HCT116 (cell line): ENCODE results near the gene CENPK. TPM values are rescaled to one million over a fixed set of nuclear protein-coding genes. Genes with fewer than 3 reads are reported as not detected.

Experiments
- ATAC-seq: fragments of 200-7000 bp; cut with Tn5 transposase; 2 replicates; pipeline ENCODE4 v1.9.1; 2020; ENCODE audit warnings: mild to moderate bottlenecking, moderate library complexity
- BruUV-seq: library from RNA; stranded (reverse); fragments of 400-500 nt; replicated peaks from 2 replicates; lab custom pipeline; 2021; lab: Mats Ljungman, UMichigan
- CTCF ChIA-PET: fragments of 300-600 bp; sonication (Branson Sonifier 250); formaldehyde crosslinking; loops from one replicate; lab custom pipeline; 2021; ENCODE audit warnings: antibody characterized with exemption; lab: Charles Lee
- POLR2A ChIA-PET: fragments of 300-600, 350-600 bp; sonication (Branson Sonifier 250); formaldehyde crosslinking; loops from one replicate; lab custom pipeline; 2021; ENCODE audit warnings: antibody characterized with exemption; lab: Charles Lee
- RAD21 ChIA-PET, 2 experiments: fragments of 300-600 bp; sonication (Branson Sonifier 250); formaldehyde crosslinking; loops; one replicate each; lab custom pipeline; 2023; ENCODE audit warnings: low total read pairs in 2 of 2; ENCODE audit not compliant: uncharacterized antibody in 2 of 2, unreplicated experiment in 2 of 2, low non-redundant PET in 1 of 2; lab: Charles Lee
- DNase-seq: peaks from one replicate; pipeline ENCODE4 v3.0.0-alpha.2; 2010; ENCODE audit warnings: low read depth, low spot score
- H2AFZ ChIP-seq: fragments of 200-600 bp; shearing (Covaris generic), sonication (generic); 2 replicates; pipeline ENCODE4 v1.6.1; 2017; ENCODE audit warnings: low read depth, mixed run types, mixed read lengths, antibody characterized with exemption, low read length; ENCODE audit not compliant: poor library complexity, severe bottlenecking
- H3K27ac ChIP-seq: 2 replicates; pipeline ENCODE4 v1.5.1; 2012; ENCODE audit warnings: low read depth, low read length
- H3K27me3 ChIP-seq: fragments of 200-600 bp; sonication (generic); 2 replicates; pipeline ENCODE4 v1.6.1; 2016; ENCODE audit warnings: mixed run types, low read length, mixed read lengths; ENCODE audit not compliant: insufficient read depth
- H3K36me3 ChIP-seq, 2 experiments: fragments of 200-500 bp in 1 of 2; fragments of 200-600 bp in 1 of 2; sonication (Bioruptor generic) in 1 of 2; sonication (generic) in 1 of 2; 2 replicates each; pipeline versions ENCODE4 v1.5.1 to v1.6.1; 2014 to 2016; ENCODE audit warnings: low read length in 2 of 2, inconsistent platforms in 1 of 2, mixed read lengths in 1 of 2, mixed run types in 1 of 2; ENCODE audit not compliant: insufficient read depth in 2 of 2, control insufficient read depth in 1 of 2
- H3K4me1 ChIP-seq, 2 experiments: fragments of 200-600 bp in 1 of 2; sonication (generic) in 1 of 2; 2 replicates each; pipeline versions ENCODE4 v1.5.1 to v1.6.1; 2012 to 2017; ENCODE audit warnings: low read length in 2 of 2, inconsistent platforms in 1 of 2, mild to moderate bottlenecking in 1 of 2, mixed read lengths in 1 of 2, mixed run types in 1 of 2, moderate library complexity in 1 of 2; ENCODE audit not compliant: insufficient read depth in 2 of 2, control insufficient read depth in 1 of 2
- H3K4me2 ChIP-seq: fragments of 200-600 bp; sonication (generic); 2 replicates; pipeline ENCODE4 v1.6.1; 2017; ENCODE audit warnings: mixed run types, low read length, mixed read lengths
- H3K4me3 ChIP-seq, 2 experiments: fragments of 200-600 bp in 1 of 2; sonication (generic) in 1 of 2; replicated peaks in 1 of 2; 2 replicates each; pipeline ENCODE4 v1.5.1; 2011 to 2016; ENCODE audit warnings: low read length in 2 of 2, control low read depth in 1 of 2, low read depth in 1 of 2, mild to moderate bottlenecking in 1 of 2, mixed read lengths in 1 of 2, mixed run types in 1 of 2
- H3K79me2 ChIP-seq: fragments of 200-600 bp; sonication (generic); 2 replicates; pipeline ENCODE4 v1.6.1; 2017; ENCODE audit warnings: mild to moderate bottlenecking, mixed run types, low read length, moderate library complexity, mixed read lengths; ENCODE audit not compliant: insufficient read depth
- H3K9ac ChIP-seq: fragments of 200-600 bp; sonication (generic); 2 replicates; pipeline ENCODE4 v1.6.1; 2016; ENCODE audit warnings: low read length, mixed read lengths
- H3K9me2 ChIP-seq: fragments of 200-600 bp; sonication (generic), shearing (Covaris generic); 2 replicates; pipeline ENCODE4 v1.6.1; 2017; ENCODE audit warnings: mixed run types, mild to moderate bottlenecking, moderate library complexity; ENCODE audit not compliant: insufficient read depth
- H3K9me3 ChIP-seq, 2 experiments: fragments of 200-500 bp in 1 of 2; fragments of 200-600 bp in 1 of 2; sonication (Bioruptor generic) in 1 of 2; sonication (generic) in 1 of 2; 2 replicates each; pipeline ENCODE4 v1.6.1; 2014 to 2017; ENCODE audit warnings: low read length in 2 of 2, mixed read lengths in 2 of 2, inconsistent platforms in 1 of 2, low read depth in 1 of 2, mild to moderate bottlenecking in 1 of 2, mixed run types in 1 of 2, moderate library complexity in 1 of 2; ENCODE audit not compliant: control insufficient read depth in 1 of 2, insufficient read depth in 1 of 2
- H4K20me1 ChIP-seq: fragments of 200-600 bp; sonication (generic), shearing (Covaris generic); 2 replicates; pipeline ENCODE4 v1.6.1; 2017; ENCODE audit warnings: mixed run types, mild to moderate bottlenecking, moderate library complexity; ENCODE audit not compliant: insufficient read depth
- CEBPB ChIP-seq: IDR thresholded peaks from 2 replicates; pipeline ENCODE4 v1.6.1; 2012; ENCODE audit warnings: low read depth
- EGR1 ChIP-seq: IDR thresholded peaks from 2 replicates; pipeline ENCODE4 v1.6.1; 2012; ENCODE audit warnings: low read depth
- EZH2 ChIP-seq: fragments of 200-600 bp; sonication (generic); IDR thresholded peaks from 2 replicates; pipeline ENCODE4 v1.6.1; 2017; ENCODE audit warnings: antibody characterized with exemption, mixed run types
- FOSL1 ChIP-seq: IDR thresholded peaks from 2 replicates; pipeline ENCODE4 v1.6.1; 2012; ENCODE audit warnings: low read depth
- JUND ChIP-seq: IDR thresholded peaks from 2 replicates; pipeline ENCODE4 v1.6.1; 2012
- SP1 ChIP-seq: IDR thresholded peaks from 2 replicates; pipeline ENCODE4 v1.6.1; 2012; ENCODE audit warnings: low read depth
- SRF ChIP-seq: IDR thresholded peaks from 2 replicates; pipeline ENCODE4 v1.6.1; 2012; ENCODE audit warnings: low read depth
- YY1 ChIP-seq: IDR thresholded peaks from 2 replicates; pipeline ENCODE4 v1.6.1; 2011; ENCODE audit warnings: low read length, low read depth, moderate library complexity, mild to moderate bottlenecking; ENCODE audit not compliant: insufficient replicate concordance; ENCODE audit errors: extremely low read depth
- ZNF274 ChIP-seq: fragments of 200-500 bp; sonication (Bioruptor generic); IDR thresholded peaks from 2 replicates; pipeline ENCODE4 v1.6.1; 2014; ENCODE audit warnings: mild to moderate bottlenecking, low read depth, low read length, inconsistent platforms
- intact Hi-C: fragments of 100-400 bp; cut with micrococcal nuclease; formaldehyde crosslinking; loops from 2 replicates; pipeline ENCODE4 v1.10.0; 2022
- total RNA-seq: library from RNA; stranded (reverse); gene quantifications from one replicate; pipeline ENCODE4 v1.2.1, GENCODE V29; 2021; ENCODE audit not compliant: unreplicated experiment
- TF ChIP-seq, protein P1 (sequence below): IDR thresholded peaks from 2 replicates; pipeline ENCODE4 v1.6.1; 2012; ENCODE audit warnings: low read depth
- TF ChIP-seq, protein P2 (sequence below): IDR thresholded peaks from 2 replicates; pipeline ENCODE4 v1.6.1; 2011; ENCODE audit warnings: mild to moderate bottlenecking, low read length, moderate library complexity; ENCODE audit not compliant: insufficient replicate concordance; ENCODE audit errors: extremely low read depth
- TF ChIP-seq, protein P3 (sequence below): IDR thresholded peaks from 2 replicates; pipeline ENCODE4 v1.6.1; 2012
- TF ChIP-seq, protein P4 (sequence below), 3 experiments: fragments of 200-600 bp in 1 of 3; sonication (generic) in 1 of 3; IDR thresholded peaks in 2 of 3; conservative IDR thresholded peaks in 1 of 3; 2 replicates each; pipeline ENCODE4 v1.5.1; 2012 to 2017; ENCODE audit warnings: low read depth in 2 of 3, low read length in 2 of 3, antibody characterized with exemption in 1 of 3, borderline replicate concordance in 1 of 3, control low read depth in 1 of 3, mild to moderate bottlenecking in 1 of 3, mixed read lengths in 1 of 3, mixed run types in 1 of 3, moderate library complexity in 1 of 3; ENCODE audit not compliant: insufficient read depth in 1 of 3
- TF ChIP-seq, protein P5 (sequence below): IDR thresholded peaks from 2 replicates; pipeline ENCODE4 v1.6.1; 2012

Gene CENPK
- total RNA-seq, 1 experiment from 2014 or later = 21.4 TPM

DNA sequence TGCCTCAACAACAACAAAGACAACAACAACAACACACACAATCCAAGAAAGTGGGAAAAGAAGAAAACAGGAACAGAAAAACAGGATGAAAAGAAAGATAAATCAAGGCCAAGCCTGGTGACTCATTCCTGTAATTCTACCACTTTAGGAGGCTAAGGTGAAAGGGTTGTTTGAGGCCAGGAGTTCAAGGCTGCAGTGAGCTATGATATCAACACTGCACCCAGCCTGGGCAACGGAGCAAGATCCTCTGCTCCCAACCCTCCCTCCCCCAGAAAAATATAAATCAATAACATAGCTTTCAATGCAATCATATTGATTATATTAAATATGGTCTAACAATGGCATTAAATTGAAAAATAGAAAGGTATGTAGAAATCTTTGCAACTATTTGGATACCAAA, 32.1 kb downstream of the CENPK start (continued):
- TF ChIP-seq, protein P1, sequence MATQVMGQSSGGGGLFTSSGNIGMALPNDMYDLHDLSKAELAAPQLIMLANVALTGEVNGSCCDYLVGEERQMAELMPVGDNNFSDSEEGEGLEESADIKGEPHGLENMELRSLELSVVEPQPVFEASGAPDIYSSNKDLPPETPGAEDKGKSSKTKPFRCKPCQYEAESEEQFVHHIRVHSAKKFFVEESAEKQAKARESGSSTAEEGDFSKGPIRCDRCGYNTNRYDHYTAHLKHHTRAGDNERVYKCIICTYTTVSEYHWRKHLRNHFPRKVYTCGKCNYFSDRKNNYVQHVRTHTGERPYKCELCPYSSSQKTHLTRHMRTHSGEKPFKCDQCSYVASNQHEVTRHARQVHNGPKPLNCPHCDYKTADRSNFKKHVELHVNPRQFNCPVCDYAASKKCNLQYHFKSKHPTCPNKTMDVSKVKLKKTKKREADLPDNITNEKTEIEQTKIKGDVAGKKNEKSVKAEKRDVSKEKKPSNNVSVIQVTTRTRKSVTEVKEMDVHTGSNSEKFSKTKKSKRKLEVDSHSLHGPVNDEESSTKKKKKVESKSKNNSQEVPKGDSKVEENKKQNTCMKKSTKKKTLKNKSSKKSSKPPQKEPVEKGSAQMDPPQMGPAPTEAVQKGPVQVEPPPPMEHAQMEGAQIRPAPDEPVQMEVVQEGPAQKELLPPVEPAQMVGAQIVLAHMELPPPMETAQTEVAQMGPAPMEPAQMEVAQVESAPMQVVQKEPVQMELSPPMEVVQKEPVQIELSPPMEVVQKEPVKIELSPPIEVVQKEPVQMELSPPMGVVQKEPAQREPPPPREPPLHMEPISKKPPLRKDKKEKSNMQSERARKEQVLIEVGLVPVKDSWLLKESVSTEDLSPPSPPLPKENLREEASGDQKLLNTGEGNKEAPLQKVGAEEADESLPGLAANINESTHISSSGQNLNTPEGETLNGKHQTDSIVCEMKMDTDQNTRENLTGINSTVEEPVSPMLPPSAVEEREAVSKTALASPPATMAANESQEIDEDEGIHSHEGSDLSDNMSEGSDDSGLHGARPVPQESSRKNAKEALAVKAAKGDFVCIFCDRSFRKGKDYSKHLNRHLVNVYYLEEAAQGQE = no peak
- TF ChIP-seq SRF = no peak
- no peak for TF ChIP-seq EGR1
- TF ChIP-seq YY1 = no peak
- no peak for TF ChIP-seq ZNF274

DNA sequence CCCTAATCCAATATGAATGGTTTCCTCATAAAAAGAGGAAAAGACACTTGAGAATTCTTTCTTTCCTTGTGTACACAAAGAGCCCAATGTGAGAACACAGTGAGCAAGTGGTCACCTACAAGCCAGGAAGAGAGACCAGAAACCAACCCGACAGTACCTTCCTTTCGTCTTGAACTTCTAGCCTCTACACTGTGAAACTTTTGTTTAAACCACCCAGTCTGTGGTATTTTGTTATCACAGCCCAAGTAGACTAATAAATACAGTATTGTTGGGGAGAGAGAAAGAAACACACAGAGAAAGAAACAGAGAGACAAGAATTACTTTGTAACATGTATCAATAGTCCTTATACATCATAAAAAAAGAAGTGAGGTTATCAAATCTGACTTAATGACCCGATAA, 37.2 kb downstream of the CENPK start:
- TF ChIP-seq SRF = no peak
- no peak for TF ChIP-seq EZH2
- TF ChIP-seq, protein P2, sequence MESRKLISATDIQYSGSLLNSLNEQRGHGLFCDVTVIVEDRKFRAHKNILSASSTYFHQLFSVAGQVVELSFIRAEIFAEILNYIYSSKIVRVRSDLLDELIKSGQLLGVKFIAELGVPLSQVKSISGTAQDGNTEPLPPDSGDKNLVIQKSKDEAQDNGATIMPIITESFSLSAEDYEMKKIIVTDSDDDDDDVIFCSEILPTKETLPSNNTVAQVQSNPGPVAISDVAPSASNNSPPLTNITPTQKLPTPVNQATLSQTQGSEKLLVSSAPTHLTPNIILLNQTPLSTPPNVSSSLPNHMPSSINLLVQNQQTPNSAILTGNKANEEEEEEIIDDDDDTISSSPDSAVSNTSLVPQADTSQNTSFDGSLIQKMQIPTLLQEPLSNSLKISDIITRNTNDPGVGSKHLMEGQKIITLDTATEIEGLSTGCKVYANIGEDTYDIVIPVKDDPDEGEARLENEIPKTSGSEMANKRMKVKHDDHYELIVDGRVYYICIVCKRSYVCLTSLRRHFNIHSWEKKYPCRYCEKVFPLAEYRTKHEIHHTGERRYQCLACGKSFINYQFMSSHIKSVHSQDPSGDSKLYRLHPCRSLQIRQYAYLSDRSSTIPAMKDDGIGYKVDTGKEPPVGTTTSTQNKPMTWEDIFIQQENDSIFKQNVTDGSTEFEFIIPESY = no peak
- TF ChIP-seq, protein P3, sequence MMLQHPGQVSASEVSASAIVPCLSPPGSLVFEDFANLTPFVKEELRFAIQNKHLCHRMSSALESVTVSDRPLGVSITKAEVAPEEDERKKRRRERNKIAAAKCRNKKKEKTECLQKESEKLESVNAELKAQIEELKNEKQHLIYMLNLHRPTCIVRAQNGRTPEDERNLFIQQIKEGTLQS = no peak
- TF ChIP-seq, protein P1 = no peak
- TF ChIP-seq SP1 = no peak
- TF ChIP-seq CEBPB = no peak
- TF ChIP-seq, protein P4, sequence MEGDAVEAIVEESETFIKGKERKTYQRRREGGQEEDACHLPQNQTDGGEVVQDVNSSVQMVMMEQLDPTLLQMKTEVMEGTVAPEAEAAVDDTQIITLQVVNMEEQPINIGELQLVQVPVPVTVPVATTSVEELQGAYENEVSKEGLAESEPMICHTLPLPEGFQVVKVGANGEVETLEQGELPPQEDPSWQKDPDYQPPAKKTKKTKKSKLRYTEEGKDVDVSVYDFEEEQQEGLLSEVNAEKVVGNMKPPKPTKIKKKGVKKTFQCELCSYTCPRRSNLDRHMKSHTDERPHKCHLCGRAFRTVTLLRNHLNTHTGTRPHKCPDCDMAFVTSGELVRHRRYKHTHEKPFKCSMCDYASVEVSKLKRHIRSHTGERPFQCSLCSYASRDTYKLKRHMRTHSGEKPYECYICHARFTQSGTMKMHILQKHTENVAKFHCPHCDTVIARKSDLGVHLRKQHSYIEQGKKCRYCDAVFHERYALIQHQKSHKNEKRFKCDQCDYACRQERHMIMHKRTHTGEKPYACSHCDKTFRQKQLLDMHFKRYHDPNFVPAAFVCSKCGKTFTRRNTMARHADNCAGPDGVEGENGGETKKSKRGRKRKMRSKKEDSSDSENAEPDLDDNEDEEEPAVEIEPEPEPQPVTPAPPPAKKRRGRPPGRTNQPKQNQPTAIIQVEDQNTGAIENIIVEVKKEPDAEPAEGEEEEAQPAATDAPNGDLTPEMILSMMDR (IDR thresholded peaks at IDR 0.05 in 2 of 3, conservative IDR thresholded peaks at IDR 0.05 in 1 of 3; ENCODE audit: borderline replicate concordance in 1 of 3, insufficient read depth in 1 of 3, low read depth in 2 of 3, low read length in 2 of 3) = no peak
- TF ChIP-seq JUND = no peak
- no peak for TF ChIP-seq FOSL1
- TF ChIP-seq, protein P5, sequence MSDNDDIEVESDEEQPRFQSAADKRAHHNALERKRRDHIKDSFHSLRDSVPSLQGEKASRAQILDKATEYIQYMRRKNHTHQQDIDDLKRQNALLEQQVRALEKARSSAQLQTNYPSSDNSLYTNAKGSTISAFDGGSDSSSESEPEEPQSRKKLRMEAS = no peak
- POLR2A ChIA-PET = no interaction called here
- intact Hi-C loops = no loop called here
- Histone ChIP-seq H3K4me3 (no peak overlapping the region), H2AFZ (no peak overlapping the region), H3K79me2 (no peaks in the 10 kb centered on the region), H3K4me2 (no peak overlapping the region), H3K36me3 (peaks cover 0 to 2% of the 10 kb centered on the region in 2 experiments; a peak in 2 of 4 replicates), H3K4me1 (no peaks in the 10 kb centered on the region), H3K9me2 (no peaks in the 10 kb centered on the region), H3K9me3 (no peaks in the 10 kb centered on the region), H3K9ac (no peak overlapping the region), H4K20me1 (no peaks in the 10 kb centered on the region), H3K27ac (no peak overlapping the region), H3K27me3 (no peaks in the 10 kb centered on the region)
- RAD21 ChIA-PET = no interaction called here
- CTCF ChIA-PET = no interaction called here
- BruUV-seq = no TSS peak
- ATAC-seq (no peak), DNase-seq (no peak)
